GM23338 (cell line): ENCODE data around the gene TBX3. TPM values are rescaled to one million over a fixed set of nuclear protein-coding genes. Genes with fewer than 3 reads are reported as not detected.

Experiments
- ATAC-seq: fragments of 200-7000 bp; cut with Tn5 transposase; 3 replicates; pipeline ENCODE4 v1.9.1; 2020
- DNase-seq: peaks from one replicate; pipeline ENCODE4 v3.0.0-alpha.2; 2015; ENCODE audit warnings: low spot score
- H2AFZ ChIP-seq: fragments of 200-600 bp; sonication (generic); 2 replicates; pipeline ENCODE4 v1.8.0; 2016; ENCODE audit warnings: antibody characterized with exemption, mild to moderate bottlenecking, moderate library complexity
- H3F3A ChIP-seq: fragments of 200-600 bp; sonication (generic); replicated peaks from 2 replicates; pipeline ENCODE4 v1.8.0; 2017; ENCODE audit warnings: antibody characterized with exemption, mixed run types, low read depth
- H3K27ac ChIP-seq: fragments of 200-600 bp; sonication (generic); 2 replicates; pipeline ENCODE4 v1.6.1; 2016; ENCODE audit warnings: low read depth
- H3K27me3 ChIP-seq: fragments of 200-600 bp; sonication (generic); 2 replicates; pipeline ENCODE4 v1.8.0; 2016; ENCODE audit warnings: mild to moderate bottlenecking, mixed run types, moderate library complexity; ENCODE audit not compliant: insufficient read depth
- H3K36me3 ChIP-seq: fragments of 200-600 bp; sonication (generic); 2 replicates; pipeline ENCODE4 v1.8.0; 2016; ENCODE audit warnings: mild to moderate bottlenecking; ENCODE audit not compliant: insufficient read depth
- H3K4me1 ChIP-seq: fragments of 200-600 bp; sonication (generic); 2 replicates; pipeline ENCODE4 v1.8.0; 2016; ENCODE audit warnings: mild to moderate bottlenecking, moderate library complexity; ENCODE audit not compliant: insufficient read depth
- H3K4me2 ChIP-seq: fragments of 200-600 bp; sonication (generic); 2 replicates; pipeline ENCODE4 v1.7.1; 2017; ENCODE audit warnings: mixed run types
- H3K4me3 ChIP-seq: fragments of 200-600 bp; sonication (generic); 2 replicates; pipeline ENCODE4 v1.6.1; 2016; ENCODE audit warnings: mixed run types
- H3K79me2 ChIP-seq: fragments of 200-600 bp; sonication (generic); replicated peaks from 2 replicates; pipeline ENCODE4 v1.8.0; 2017; ENCODE audit warnings: mild to moderate bottlenecking; ENCODE audit not compliant: insufficient read depth
- H3K9me2 ChIP-seq: fragments of 200-600 bp; sonication (generic); 2 replicates; pipeline ENCODE4 v1.8.0; 2017; ENCODE audit not compliant: insufficient read depth
- H4K20me1 ChIP-seq: fragments of 200-600 bp; sonication (generic); replicated peaks from 2 replicates; pipeline ENCODE4 v1.8.0; 2017; ENCODE audit warnings: mild to moderate bottlenecking; ENCODE audit not compliant: insufficient read depth
- H3K27ac Mint-ChIP-seq: 2 replicates; pipeline ENCODE4 v1.8.0; 2020; ENCODE audit warnings: inconsistent platforms, mild to moderate bottlenecking, moderate library complexity, mixed read lengths
- H3K27me3 Mint-ChIP-seq: 3 replicates; pipeline ENCODE4 v1.8.0; 2022; ENCODE audit warnings: low read depth, mild to moderate bottlenecking, moderate library complexity, mixed read lengths, inconsistent platforms; ENCODE audit not compliant: insufficient read depth, poor library complexity
- H3K36me3 Mint-ChIP-seq: 3 replicates; pipeline ENCODE4 v1.8.0; 2021; ENCODE audit warnings: low read depth, mild to moderate bottlenecking, inconsistent platforms, moderate library complexity, mixed read lengths
- H3K4me1 Mint-ChIP-seq: 3 replicates; pipeline ENCODE4 v1.8.0; 2020; ENCODE audit warnings: mild to moderate bottlenecking, inconsistent platforms, mixed read lengths
- H3K4me3 Mint-ChIP-seq: 3 replicates; pipeline ENCODE4 v1.8.0; 2021; ENCODE audit warnings: moderate library complexity, mild to moderate bottlenecking, inconsistent platforms, mixed read lengths
- H3K9me3 Mint-ChIP-seq: 3 replicates; pipeline ENCODE4 v1.8.0; 2020; ENCODE audit warnings: moderate library complexity, mild to moderate bottlenecking, inconsistent platforms, mixed read lengths
- EZH2 ChIP-seq: fragments of 200-600 bp; sonication (generic); IDR thresholded peaks from one replicate; pipeline ENCODE4 v1.8.0; 2017; ENCODE audit warnings: antibody characterized with exemption, mild to moderate bottlenecking, low read depth; ENCODE audit not compliant: unreplicated experiment
- polyA plus RNA-seq: library from polyadenylated mRNA; unstranded; fragments of >200 nt; fragmentation: Nextera tagmentation; extraction: Ambion mirVana; gene quantifications from 2 replicates; pipeline ENCODE4 v1.2.1, GENCODE V29; 2016
- total RNA-seq: library from RNA; depleted of rRNA; stranded (reverse); fragments of >200 nt; shearing (Covaris generic); gene quantifications from 2 replicates; pipeline ENCODE4 v1.2.3, GENCODE V29; 2014
- TF ChIP-seq, protein P1 (sequence below): fragments of 250-450 bp; sonication (Bioruptor Pico); IDR thresholded peaks from 2 replicates; pipeline ENCODE4 v1.5.0; 2020; ENCODE audit warnings: mild to moderate bottlenecking, moderate library complexity

Gene TBX3
- total and polyA plus RNA-seq, 2 experiments from 2014 or later = 0.18 to 0.24 TPM

DNA sequence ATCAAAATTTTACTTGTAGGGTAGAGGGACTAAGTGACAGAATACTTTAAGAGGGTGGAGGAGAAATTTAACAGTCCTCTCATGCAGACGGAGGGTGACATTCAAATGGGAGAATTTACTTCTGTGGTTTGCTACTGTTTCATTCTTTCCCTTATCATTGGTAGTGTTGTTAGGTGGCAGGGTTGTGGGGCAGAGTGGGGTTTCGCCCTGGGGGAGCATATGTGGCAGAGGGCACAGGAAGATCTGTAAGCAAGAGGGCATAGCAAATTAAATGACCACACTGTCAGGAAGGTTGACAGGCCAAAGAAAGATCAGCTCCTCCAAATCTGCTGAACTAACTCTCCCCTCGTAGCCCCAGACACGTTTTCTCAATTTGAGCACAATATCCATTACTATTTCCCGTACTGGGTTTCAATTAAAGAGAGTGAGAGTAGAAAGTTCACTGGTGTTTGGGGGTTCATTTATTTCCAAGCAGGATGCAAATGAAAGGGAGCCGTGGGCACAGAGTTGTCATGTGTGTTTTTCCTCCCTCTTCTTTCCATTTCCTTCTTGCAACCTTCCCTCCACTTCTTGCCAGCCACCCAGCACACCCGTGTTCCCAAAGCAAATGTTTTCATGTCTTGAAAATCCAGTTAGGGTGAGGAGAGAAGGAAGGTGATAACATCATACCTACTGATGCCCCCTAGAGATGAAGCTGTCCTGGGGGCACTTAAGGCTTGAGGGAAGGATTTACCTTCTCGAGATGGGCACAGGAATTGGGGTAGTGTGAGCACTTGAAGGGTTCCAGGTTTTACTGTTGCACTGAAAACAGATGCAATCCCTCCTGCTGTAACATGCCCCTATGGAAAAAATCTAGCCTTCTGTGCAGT, 6.5 kb upstream of the TBX3 start:
- H3K9me3 Mint-ChIP-seq = peaks cover 3% of the 10 kb centered on the region; the same call in 1 of the 3 replicates
- Histone ChIP-seq H3K4me2 (no peak overlapping the region), H3K9me2 (no peaks in the 10 kb centered on the region), H4K20me1 (peaks cover 48% of the 10 kb centered on the region), H3K27me3 (peaks cover 100% of the 10 kb centered on the region), H2AFZ (no peak overlapping the region), H3F3A (peaks cover 44% of the 10 kb centered on the region), H3K27ac (no peak overlapping the region), H3K4me3 (no peak overlapping the region), H3K79me2 (no peaks in the 10 kb centered on the region), H3K36me3 (no peaks in the 10 kb centered on the region), H3K4me1 (peaks cover 77% of the 10 kb centered on the region)
- H3K4me3 Mint-ChIP-seq = no peak overlapping the region
- H3K4me1 Mint-ChIP-seq = peaks cover 73% of the 10 kb centered on the region
- no peaks in the 10 kb centered on the region for H3K36me3 Mint-ChIP-seq
- peak; percentile 44 for TF ChIP-seq EZH2
- TF ChIP-seq, protein P1, sequence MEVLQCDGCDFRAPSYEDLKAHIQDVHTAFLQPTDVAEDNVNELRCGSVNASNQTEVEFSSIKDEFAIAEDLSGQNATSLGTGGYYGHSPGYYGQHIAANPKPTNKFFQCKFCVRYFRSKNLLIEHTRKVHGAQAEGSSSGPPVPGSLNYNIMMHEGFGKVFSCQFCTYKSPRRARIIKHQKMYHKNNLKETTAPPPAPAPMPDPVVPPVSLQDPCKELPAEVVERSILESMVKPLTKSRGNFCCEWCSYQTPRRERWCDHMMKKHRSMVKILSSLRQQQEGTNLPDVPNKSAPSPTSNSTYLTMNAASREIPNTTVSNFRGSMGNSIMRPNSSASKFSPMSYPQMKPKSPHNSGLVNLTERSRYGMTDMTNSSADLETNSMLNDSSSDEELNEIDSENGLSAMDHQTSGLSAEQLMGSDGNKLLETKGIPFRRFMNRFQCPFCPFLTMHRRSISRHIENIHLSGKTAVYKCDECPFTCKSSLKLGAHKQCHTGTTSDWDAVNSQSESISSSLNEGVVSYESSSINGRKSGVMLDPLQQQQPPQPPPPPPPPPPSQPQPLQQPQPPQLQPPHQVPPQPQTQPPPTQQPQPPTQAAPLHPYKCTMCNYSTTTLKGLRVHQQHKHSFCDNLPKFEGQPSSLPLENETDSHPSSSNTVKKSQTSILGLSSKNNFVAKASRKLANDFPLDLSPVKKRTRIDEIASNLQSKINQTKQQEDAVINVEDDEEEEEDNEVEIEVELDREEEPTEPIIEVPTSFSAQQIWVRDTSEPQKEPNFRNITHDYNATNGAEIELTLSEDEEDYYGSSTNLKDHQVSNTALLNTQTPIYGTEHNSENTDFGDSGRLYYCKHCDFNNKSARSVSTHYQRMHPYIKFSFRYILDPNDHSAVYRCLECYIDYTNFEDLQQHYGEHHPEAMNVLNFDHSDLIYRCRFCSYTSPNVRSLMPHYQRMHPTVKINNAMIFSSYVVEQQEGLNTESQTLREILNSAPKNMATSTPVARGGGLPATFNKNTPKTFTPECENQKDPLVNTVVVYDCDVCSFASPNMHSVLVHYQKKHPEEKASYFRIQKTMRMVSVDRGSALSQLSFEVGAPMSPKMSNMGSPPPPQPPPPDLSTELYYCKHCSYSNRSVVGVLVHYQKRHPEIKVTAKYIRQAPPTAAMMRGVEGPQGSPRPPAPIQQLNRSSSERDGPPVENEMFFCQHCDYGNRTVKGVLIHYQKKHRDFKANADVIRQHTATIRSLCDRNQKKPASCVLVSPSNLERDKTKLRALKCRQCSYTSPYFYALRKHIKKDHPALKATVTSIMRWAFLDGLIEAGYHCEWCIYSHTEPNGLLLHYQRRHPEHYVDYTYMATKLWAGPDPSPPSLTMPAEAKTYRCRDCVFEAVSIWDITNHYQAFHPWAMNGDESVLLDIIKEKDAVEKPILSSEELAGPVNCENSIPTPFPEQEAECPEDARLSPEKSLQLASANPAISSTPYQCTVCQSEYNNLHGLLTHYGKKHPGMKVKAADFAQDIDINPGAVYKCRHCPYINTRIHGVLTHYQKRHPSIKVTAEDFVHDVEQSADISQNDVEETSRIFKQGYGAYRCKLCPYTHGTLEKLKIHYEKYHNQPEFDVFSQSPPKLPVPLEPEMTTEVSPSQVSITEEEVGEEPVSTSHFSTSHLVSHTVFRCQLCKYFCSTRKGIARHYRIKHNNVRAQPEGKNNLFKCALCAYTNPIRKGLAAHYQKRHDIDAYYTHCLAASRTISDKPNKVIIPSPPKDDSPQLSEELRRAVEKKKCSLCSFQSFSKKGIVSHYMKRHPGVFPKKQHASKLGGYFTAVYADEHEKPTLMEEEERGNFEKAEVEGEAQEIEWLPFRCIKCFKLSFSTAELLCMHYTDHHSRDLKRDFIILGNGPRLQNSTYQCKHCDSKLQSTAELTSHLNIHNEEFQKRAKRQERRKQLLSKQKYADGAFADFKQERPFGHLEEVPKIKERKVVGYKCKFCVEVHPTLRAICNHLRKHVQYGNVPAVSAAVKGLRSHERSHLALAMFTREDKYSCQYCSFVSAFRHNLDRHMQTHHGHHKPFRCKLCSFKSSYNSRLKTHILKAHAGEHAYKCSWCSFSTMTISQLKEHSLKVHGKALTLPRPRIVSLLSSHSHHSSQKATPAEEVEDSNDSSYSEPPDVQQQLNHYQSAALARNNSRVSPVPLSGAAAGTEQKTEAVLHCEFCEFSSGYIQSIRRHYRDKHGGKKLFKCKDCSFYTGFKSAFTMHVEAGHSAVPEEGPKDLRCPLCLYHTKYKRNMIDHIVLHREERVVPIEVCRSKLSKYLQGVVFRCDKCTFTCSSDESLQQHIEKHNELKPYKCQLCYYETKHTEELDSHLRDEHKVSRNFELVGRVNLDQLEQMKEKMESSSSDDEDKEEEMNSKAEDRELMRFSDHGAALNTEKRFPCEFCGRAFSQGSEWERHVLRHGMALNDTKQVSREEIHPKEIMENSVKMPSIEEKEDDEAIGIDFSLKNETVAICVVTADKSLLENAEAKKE (CRISPR knock-in tag) = no peak
- ATAC-seq (no peak), DNase-seq (peak; percentile 0)
- peaks cover 99% of the 10 kb centered on the region for H3K27me3 Mint-ChIP-seq
- no peak overlapping the region for H3K27ac Mint-ChIP-seq
